GM19023 (cell line): ENCODE measurements around the gene METAP1.
"Not testable (repeated sequence)": the region's sequence is repeated elsewhere in the genome, so short reads cannot be mapped to it uniquely, and the experiment has no call there.

Experiments
- ATAC-seq: cut with Tn5 transposase; IDR thresholded peaks from one replicate; pipeline ENCODE4 v1.9.1; 2021; ENCODE audit warnings: mild to moderate bottlenecking, moderate library complexity; ENCODE audit not compliant: unreplicated experiment

The METAP1 gene

GRCh38 chr4:99090481-99091215 is 95.1 kb downstream of the METAP1 start:
- ATAC-seq: no peak

- ATAC-seq: no peak
These were observed 95.7 kb downstream of the METAP1 start for GRCh38 chr4:99091216-99091575.

- ATAC-seq: not testable (repeated sequence)
These were observed 96.3 kb downstream of the METAP1 start for GRCh38 chr4:99091841-99092240.

GRCh38 chr4:99099311-99099710 is 103.8 kb downstream of the METAP1 start:
- no peak for ATAC-seq

GRCh38 chr4:99099814-99100213 is 104.3 kb downstream of the METAP1 start:
- ATAC-seq: not testable (repeated sequence)

GRCh38 chr4:99100876-99101275 is 105.4 kb downstream of the METAP1 start:
- ATAC-seq: no peak

GRCh38 chr4:99102634-99103033 is 107.1 kb downstream of the METAP1 start:
- ATAC-seq: no peak

- no peak for ATAC-seq
These were observed 107.6 kb downstream of the METAP1 start for GRCh38 chr4:99103166-99103565.

GRCh38 chr4:99104153-99104552 is 108.6 kb downstream of the METAP1 start:
- ATAC-seq: no peak

GRCh38 chr4:99109286-99109685 is 113.8 kb downstream of the METAP1 start:
- ATAC-seq: not testable (repeated sequence)
